IMR-90 (cell line): ENCODE results near the gene CYP26B1. TPM values are rescaled to one million over a fixed set of nuclear protein-coding genes. Genes with fewer than 3 reads are reported as not detected.

Experiments
- ATAC-seq: fragments of 200-7000 bp; cut with Tn5 transposase; 2 replicates; pipeline ENCODE4 v1.9.1; 2020; ENCODE audit warnings: low read depth, mild to moderate bottlenecking, moderate library complexity
- BruUV-seq: library from RNA; stranded (reverse); fragments of 400-500 nt; replicated peaks from 2 replicates; lab custom pipeline; 2021; lab: Mats Ljungman, UMichigan
- CTCF ChIA-PET: fragments of 300-600 bp; formaldehyde crosslinking; extraction: SDS; loops from one replicate; lab custom pipeline; 2021; ENCODE audit warnings: antibody characterized with exemption; lab: Yijun Ruan, JAX
- POLR2A ChIA-PET: fragments of 300-600 bp; sonication (Branson Sonifier 250); formaldehyde crosslinking; loops from one replicate; lab custom pipeline; 2022; ENCODE audit warnings: antibody characterized with exemption; ENCODE audit not compliant: unreplicated experiment; lab: Charles Lee
- DNase-seq: peaks from one replicate; pipeline ENCODE4 v3.0.0; 2013
- H2AFZ ChIP-seq: replicated peaks from 2 replicates; pipeline ENCODE3; 2013; ENCODE audit warnings: low read length, mild to moderate bottlenecking; ENCODE audit not compliant: poor library complexity
- H2AK5ac ChIP-seq: 2 replicates; pipeline ENCODE4 v1.6.1; 2013; ENCODE audit warnings: low read depth, low read length, inconsistent platforms
- H2AK9ac ChIP-seq: replicated peaks from 2 replicates; pipeline ENCODE3; 2013; ENCODE audit warnings: mild to moderate bottlenecking, low read depth, low read length, moderate library complexity; ENCODE audit not compliant: poor library complexity
- H2BK120ac ChIP-seq: 2 replicates; pipeline ENCODE4 v1.6.1; 2013; ENCODE audit warnings: low read depth, low read length, inconsistent platforms
- H2BK15ac ChIP-seq: 3 replicates; pipeline ENCODE4 v1.6.1; 2013; ENCODE audit warnings: low read depth, low read length, inconsistent platforms
- H2BK20ac ChIP-seq: 2 replicates; pipeline ENCODE4 v1.6.1; 2013; ENCODE audit warnings: low read depth, mild to moderate bottlenecking, inconsistent platforms, low read length, moderate library complexity
- H2BK5ac ChIP-seq: 2 replicates; pipeline ENCODE4 v1.6.1; 2013; ENCODE audit warnings: mild to moderate bottlenecking, low read depth, low read length, inconsistent platforms; ENCODE audit not compliant: poor library complexity, severe bottlenecking
- H3K14ac ChIP-seq: replicated peaks from 2 replicates; pipeline ENCODE4 v1.6.1; 2013; ENCODE audit warnings: low read depth, low read length, inconsistent platforms
- H3K18ac ChIP-seq: 2 replicates; pipeline ENCODE4 v1.6.1; 2013; ENCODE audit warnings: low read depth, low read length, control low read depth
- H3K23ac ChIP-seq: 2 replicates; pipeline ENCODE4 v1.6.1; 2013; ENCODE audit warnings: low read depth, low read length, inconsistent platforms
- H3K27ac ChIP-seq: 2 replicates; pipeline ENCODE4 v1.5.1; 2013; ENCODE audit warnings: mild to moderate bottlenecking, control low read depth, low read length; ENCODE audit not compliant: insufficient read depth
- H3K27me3 ChIP-seq: 2 replicates; pipeline ENCODE4 v1.6.1; 2013; ENCODE audit warnings: low read length; ENCODE audit not compliant: control insufficient read depth, insufficient read depth
- H3K36me3 ChIP-seq: 2 replicates; pipeline ENCODE4 v1.6.1; 2013; ENCODE audit warnings: low read length, mixed read lengths; ENCODE audit not compliant: control insufficient read depth, insufficient read depth
- H3K4ac ChIP-seq: 2 replicates; pipeline ENCODE4 v1.6.1; 2013; ENCODE audit warnings: low read depth, low read length, inconsistent platforms
- H3K4me1 ChIP-seq: 2 replicates; pipeline ENCODE4 v1.6.1; 2013; ENCODE audit warnings: low read length, mixed read lengths; ENCODE audit not compliant: control insufficient read depth, insufficient read depth
- H3K4me2 ChIP-seq: 2 replicates; pipeline ENCODE4 v1.6.1; 2013; ENCODE audit warnings: low read depth, mild to moderate bottlenecking, control low read depth, low read length, moderate library complexity
- H3K4me3 ChIP-seq: 2 replicates; pipeline ENCODE4 v1.5.1; 2013; ENCODE audit warnings: low read depth, mild to moderate bottlenecking, control low read depth, low read length, moderate library complexity; ENCODE audit not compliant: insufficient read depth
- H3K56ac ChIP-seq: 2 replicates; pipeline ENCODE4 v1.6.1; 2013; ENCODE audit warnings: low read length, inconsistent platforms; ENCODE audit not compliant: insufficient read depth; ENCODE audit errors: extremely low read depth
- H3K79me1 ChIP-seq, 2 experiments: 2 replicates each; pipeline ENCODE4 v1.6.1; 2013; ENCODE audit warnings: low read length in 2 of 2, inconsistent platforms in 1 of 2, low read depth in 1 of 2
- H3K9ac ChIP-seq: 2 replicates; pipeline ENCODE4 v1.6.1; 2013; ENCODE audit warnings: low read depth, low read length, control low read depth
- H3K9me1 ChIP-seq: 2 replicates; pipeline ENCODE4 v1.6.1; 2013; ENCODE audit warnings: low read length, inconsistent platforms; ENCODE audit not compliant: insufficient read depth
- H3K9me3 ChIP-seq: 2 replicates; pipeline ENCODE4 v1.6.1; 2013; ENCODE audit warnings: low read length; ENCODE audit not compliant: control insufficient read depth, insufficient read depth
- H4K20me1 ChIP-seq: 2 replicates; pipeline ENCODE4 v1.6.1; 2013; ENCODE audit warnings: low read length, inconsistent platforms; ENCODE audit not compliant: insufficient read depth
- H4K5ac ChIP-seq: 2 replicates; pipeline ENCODE4 v1.6.1; 2013; ENCODE audit warnings: mild to moderate bottlenecking, low read depth, low read length, control low read depth
- H4K8ac ChIP-seq, 2 experiments: 2 replicates each; pipeline ENCODE4 v1.6.1; 2013; ENCODE audit warnings: low read depth in 2 of 2, low read length in 2 of 2, control low read depth in 1 of 2, inconsistent platforms in 1 of 2
- H4K91ac ChIP-seq: 2 replicates; pipeline ENCODE4 v1.6.1; 2013; ENCODE audit warnings: low read depth, low read length, inconsistent platforms; ENCODE audit not compliant: insufficient read depth
- BHLHE40 ChIP-seq: fragments of 150-350 bp; IDR thresholded peaks from 2 replicates; pipeline ENCODE4 v1.6.1; 2016; ENCODE audit warnings: mild to moderate bottlenecking, low read depth, low read length
- CTCF ChIP-seq: conservative IDR thresholded peaks from 2 replicates; pipeline ENCODE4 v1.5.1; 2012; ENCODE audit warnings: mild to moderate bottlenecking, low read depth, low read length, improper control_type of control experiment
- MAZ ChIP-seq: IDR thresholded peaks from 2 replicates; pipeline ENCODE4 v1.6.1; 2012; ENCODE audit warnings: low read depth, mild to moderate bottlenecking, low read length, improper control_type of control experiment, moderate library complexity, borderline replicate concordance
- NFE2L2 ChIP-seq: fragments of 150-350 bp; IDR thresholded peaks from 2 replicates; pipeline ENCODE4 v1.6.1; 2016; ENCODE audit warnings: low read depth, mild to moderate bottlenecking, low read length
- RAD21 ChIP-seq: IDR thresholded peaks from 2 replicates; pipeline ENCODE4 v1.6.1; 2012; ENCODE audit warnings: low read length, improper control_type of control experiment
- RCOR1 ChIP-seq: IDR thresholded peaks from 2 replicates; pipeline ENCODE4 v1.6.1; 2012; ENCODE audit warnings: mild to moderate bottlenecking, low read length, improper control_type of control experiment; ENCODE audit not compliant: insufficient replicate concordance
- RFX5 ChIP-seq: IDR thresholded peaks from 2 replicates; pipeline ENCODE4 v1.8.0; 2012; ENCODE audit warnings: low read depth, mild to moderate bottlenecking, low read length, moderate library complexity
- SMC3 ChIP-seq: fragments of 150-350 bp; IDR thresholded peaks from 2 replicates; pipeline ENCODE4 v1.6.1; 2016; ENCODE audit warnings: low read depth, mild to moderate bottlenecking, antibody characterized with exemption, low read length, moderate library complexity
- WGBS, 2 experiments: methylation state at CpG; one replicate each; pipeline versions ENCODE4 v1.1.5 to v1.1.7; 2013; ENCODE audit warnings: missing lambda C conversion rate in 2 of 2; ENCODE audit not compliant: insufficient read length in 1 of 2; ENCODE audit errors: extremely low coverage in 2 of 2; 5-methylcytosine and 5-hydroxymethylcytosine counted together
- dilution Hi-C: fragments of 300-500 bp; cut with HindIII; formaldehyde crosslinking; loops from one replicate; pipeline ENCODE4 v1.14.3; 2018; ENCODE audit warnings: low sequenced_read_pairs; ENCODE audit not compliant: unreplicated experiment
- in situ Hi-C: fragments of 300-500 bp; cut with MboI; formaldehyde crosslinking; loops from 3 replicates; pipeline ENCODE4 v1.14.3; 2019; ENCODE audit warnings: low sequenced_read_pairs, inconsistent platforms, mixed read lengths
- intact Hi-C: fragments of 100-400 bp; cut with micrococcal nuclease; formaldehyde crosslinking; loops from 2 replicates; pipeline ENCODE4 v1.10.0; 2022
- polyA plus RNA-seq, 3 experiments: library from polyadenylated mRNA; depleted of rRNA; stranded (reverse); fragments of >200 nt; gene quantifications; 2 replicates each; pipeline ENCODE4 v1.2.3, GENCODE V29; 2012; ENCODE audit warnings: low replicate concordance in 1 of 3
- total RNA-seq: library from RNA; depleted of rRNA; stranded (reverse); fragments of >200 nt; gene quantifications from 2 replicates; pipeline ENCODE4 v1.2.3, GENCODE V29; 2012
- TF ChIP-seq, protein P1 (sequence below): fragments of 150-350 bp; IDR thresholded peaks from 2 replicates; pipeline ENCODE4 v1.6.1; 2016; ENCODE audit warnings: low read depth, mild to moderate bottlenecking, low read length, moderate library complexity, borderline replicate concordance

Gene CYP26B1
- total and polyA plus RNA-seq, 2 of the 4 experiments (the other 2 are of a cell fraction), result 0.02 TPM; not detected in 1

- in situ Hi-C loops, result no loop called here
Measured at GRCh38 chr2:72129681-72130340, 17.9 kb downstream of the CYP26B1 start.

More at GRCh38 chr2:72129681-72130340, 17.9 kb downstream of the CYP26B1 start:
- no peak for ATAC-seq
- Histone ChIP-seq H3K9me1 (no peaks in the 10 kb centered on the region), H2AK5ac (no peak overlapping the region), H2BK20ac (no peak overlapping the region), H4K5ac (no peak overlapping the region), H3K36me3 (no peaks in the 10 kb centered on the region), H3K4me1 (0 out of 2 replicates have a peak, but pooled peaks cover 1% of the 10 kb centered on the region), H3K9me3 (no peaks in the 10 kb centered on the region), H3K23ac (no peak overlapping the region), H3K79me1 (no peaks in the 10 kb centered on the region), H3K14ac (no peak overlapping the region), H3K18ac (no peak overlapping the region), H2AK9ac (no peak overlapping the region), H4K8ac (no peak overlapping the region), H2BK5ac (no peak overlapping the region), H2BK120ac (no peak overlapping the region), H3K4me3 (no peak overlapping the region), H2AFZ (no peak overlapping the region), H4K20me1 (no peaks in the 10 kb centered on the region), H3K4ac (no peak overlapping the region), H4K91ac (no peak overlapping the region), H3K27ac (no peak overlapping the region), H3K27me3 (peaks cover 26% of the 10 kb centered on the region), H3K9ac (no peak overlapping the region), H3K4me2 (no peak overlapping the region), H2BK15ac (no peak overlapping the region), H3K56ac (no peak overlapping the region)
- no peak for DNase-seq
- intact Hi-C loops, result no loop called here
- dilution Hi-C loops, result no loop called here
- no TSS peak for BruUV-seq
- WGBS, 2 experiments, result no CpG with 5 or more reads among the region's 9 CpGs
- ChIA-PET CTCF (no interaction called here), POLR2A (no interaction called here)
- TF ChIP-seq NFE2L2 (no peak), CTCF (no peak), RAD21 (no peak), SMC3 (no peak), RFX5 (no peak), RCOR1 (no peak), BHLHE40 (no peak), MAZ (no peak)
- TF ChIP-seq, protein P1, sequence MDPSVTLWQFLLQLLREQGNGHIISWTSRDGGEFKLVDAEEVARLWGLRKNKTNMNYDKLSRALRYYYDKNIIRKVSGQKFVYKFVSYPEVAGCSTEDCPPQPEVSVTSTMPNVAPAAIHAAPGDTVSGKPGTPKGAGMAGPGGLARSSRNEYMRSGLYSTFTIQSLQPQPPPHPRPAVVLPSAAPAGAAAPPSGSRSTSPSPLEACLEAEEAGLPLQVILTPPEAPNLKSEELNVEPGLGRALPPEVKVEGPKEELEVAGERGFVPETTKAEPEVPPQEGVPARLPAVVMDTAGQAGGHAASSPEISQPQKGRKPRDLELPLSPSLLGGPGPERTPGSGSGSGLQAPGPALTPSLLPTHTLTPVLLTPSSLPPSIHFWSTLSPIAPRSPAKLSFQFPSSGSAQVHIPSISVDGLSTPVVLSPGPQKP, result no peak
